H1 (cell line): ENCODE results near the gene SLTM. TPM values are rescaled to one million over a fixed set of nuclear protein-coding genes. Genes with fewer than 3 reads are reported as not detected.

Experiments used
- CTCF ChIA-PET: fragments of 300-600 bp; sonication (Branson Sonifier 250); formaldehyde crosslinking; loops from one replicate; lab custom pipeline; 2021; ENCODE audit not compliant: partially characterized antibody; lab: Charles Lee
- POLR2A ChIA-PET: fragments of 300-600 bp; sonication (Branson Sonifier 250); formaldehyde crosslinking; loops from one replicate; lab custom pipeline; 2021; ENCODE audit warnings: inconsistent platforms; ENCODE audit not compliant: partially characterized antibody; lab: Charles Lee
- DNase-seq, 2 experiments: peaks; one replicate each; pipeline versions ENCODE4 v3.0.0 to v3.0.0-alpha.2; 2010 to 2022; ENCODE audit warnings: low spot score in 2 of 2, low read depth in 1 of 2, mixed read lengths in 1 of 2
- FAIRE-seq: peaks from 2 replicates; lab custom pipeline; 2011; peaks lifted over from hg19 to GRCh38; lab: Jason Lieb, UNC
- H2AFZ ChIP-seq: 2 replicates; pipeline ENCODE4 v1.8.1; 2012; ENCODE audit warnings: low read length, inconsistent platforms
- H2AK5ac ChIP-seq: 2 replicates; pipeline ENCODE4 v1.6.1; 2013; ENCODE audit warnings: low read depth, low read length
- H2BK120ac ChIP-seq: replicated peaks from 2 replicates; pipeline ENCODE3; 2013; ENCODE audit warnings: low read depth, low read length, inconsistent platforms
- H2BK12ac ChIP-seq: 2 replicates; pipeline ENCODE4 v1.6.1; 2013; ENCODE audit warnings: low read depth, low read length
- H2BK15ac ChIP-seq: 2 replicates; pipeline ENCODE4 v1.6.1; 2013; ENCODE audit warnings: low read length
- H2BK20ac ChIP-seq: 2 replicates; pipeline ENCODE4 v1.6.1; 2013; ENCODE audit warnings: low read length
- H2BK5ac ChIP-seq: 2 replicates; pipeline ENCODE4 v1.6.1; 2013; ENCODE audit warnings: low read depth, low read length
- H3K14ac ChIP-seq: 2 replicates; pipeline ENCODE4 v1.6.1; 2013; ENCODE audit warnings: inconsistent platforms; ENCODE audit not compliant: insufficient read length
- H3K18ac ChIP-seq: 2 replicates; pipeline ENCODE4 v1.6.1; 2013; ENCODE audit warnings: low read length; ENCODE audit errors: extremely low read depth
- H3K23ac ChIP-seq: 2 replicates; pipeline ENCODE4 v1.6.1; 2013; ENCODE audit warnings: inconsistent platforms; ENCODE audit not compliant: insufficient read length
- H3K23me2 ChIP-seq: 2 replicates; pipeline ENCODE4 v1.6.1; 2013; ENCODE audit warnings: low read depth, low read length
- H3K27ac ChIP-seq: 2 replicates; pipeline ENCODE4 v1.6.1; 2011; ENCODE audit warnings: low read depth, low read length, inconsistent platforms
- H3K27me3 ChIP-seq, 4 experiments: replicated peaks in 1 of 4; 1 replicate in 1 of 4; 2 replicates in 3 of 4; pipeline versions ENCODE4 v1.6.1 to v1.8.1; 2011 to 2013; ENCODE audit warnings: low read length in 3 of 4, mild to moderate bottlenecking in 3 of 4, inconsistent platforms in 2 of 4, mixed read lengths in 2 of 4, moderate library complexity in 1 of 4; ENCODE audit not compliant: control insufficient read depth in 3 of 4, insufficient read depth in 3 of 4; ENCODE audit errors: extremely low read depth in 1 of 4
- H3K36me3 ChIP-seq, 4 experiments: 2 replicates each; pipeline versions ENCODE4 v1.6.1 to v1.8.1; 2011 to 2013; ENCODE audit warnings: mild to moderate bottlenecking in 4 of 4, low read length in 3 of 4, moderate library complexity in 2 of 4, control low read depth in 1 of 4, inconsistent platforms in 1 of 4; ENCODE audit not compliant: insufficient read depth in 4 of 4, control insufficient read depth in 2 of 4
- H3K4ac ChIP-seq: replicated peaks from 2 replicates; pipeline ENCODE3; 2013; ENCODE audit warnings: low read length, low read depth, mixed read lengths, inconsistent platforms; ENCODE audit not compliant: insufficient read length
- H3K4me1 ChIP-seq, 4 experiments: replicated peaks in 1 of 4; 1 replicate in 1 of 4; 2 replicates in 3 of 4; pipeline versions ENCODE4 v1.6.1 to v1.8.1; 2011 to 2013; ENCODE audit warnings: low read length in 3 of 4, inconsistent platforms in 2 of 4, mixed read lengths in 1 of 4; ENCODE audit not compliant: insufficient read depth in 4 of 4, control insufficient read depth in 3 of 4
- H3K4me2 ChIP-seq, 2 experiments: 2 replicates each; pipeline versions ENCODE4 v1.6.1 to v1.8.1; 2011 to 2013; ENCODE audit warnings: low read depth in 2 of 2, low read length in 2 of 2, control low read depth in 1 of 2, inconsistent platforms in 1 of 2, mild to moderate bottlenecking in 1 of 2; ENCODE audit not compliant: insufficient read depth in 1 of 2
- H3K4me3 ChIP-seq, 4 experiments: fragments of 200-600, 300-600 bp in 1 of 4; sonication (generic), shearing (Covaris generic), sonication (Bioruptor Twin) in 1 of 4; 2 replicates each; pipeline versions ENCODE4 v1.5.1 to v1.8.1; 2011 to 2016; ENCODE audit warnings: low read length in 4 of 4, low read depth in 3 of 4, control low read depth in 2 of 4, inconsistent platforms in 2 of 4, mild to moderate bottlenecking in 2 of 4, mixed read lengths in 1 of 4, moderate library complexity in 1 of 4; ENCODE audit not compliant: insufficient read depth in 2 of 4; ENCODE audit errors: extremely low read depth in 1 of 4
- H3K56ac ChIP-seq: replicated peaks from 2 replicates; pipeline ENCODE3; 2013; ENCODE audit warnings: low read depth, mild to moderate bottlenecking, mixed read lengths, low read length, inconsistent platforms; ENCODE audit not compliant: insufficient read length
- H3K79me1 ChIP-seq: 2 replicates; pipeline ENCODE4 v1.6.1; 2013; ENCODE audit warnings: low read depth, low read length, control low read depth
- H3K79me2 ChIP-seq, 2 experiments: 2 replicates each; pipeline versions ENCODE4 v1.6.1 to v1.8.1; 2012 to 2013; ENCODE audit warnings: low read length in 2 of 2, mild to moderate bottlenecking in 2 of 2, inconsistent platforms in 1 of 2; ENCODE audit not compliant: insufficient read depth in 2 of 2, control insufficient read depth in 1 of 2
- H3K9ac ChIP-seq, 4 experiments: replicated peaks in 1 of 4; 1 replicate in 1 of 4; 2 replicates in 3 of 4; pipeline versions ENCODE4 v1.6.1 to v1.8.1; 2011 to 2013; ENCODE audit warnings: low read depth in 3 of 4, low read length in 3 of 4, control low read depth in 2 of 4, mild to moderate bottlenecking in 2 of 4, moderate library complexity in 2 of 4, inconsistent platforms in 1 of 4; ENCODE audit errors: extremely low read depth in 1 of 4
- H3K9me3 ChIP-seq, 2 experiments: 2 replicates each; pipeline versions ENCODE4 v1.6.1 to v1.8.1; 2012 to 2013; ENCODE audit warnings: mild to moderate bottlenecking in 2 of 2, moderate library complexity in 2 of 2, control low read depth in 1 of 2, inconsistent platforms in 1 of 2, low read depth in 1 of 2, low read length in 1 of 2, mixed read lengths in 1 of 2; ENCODE audit not compliant: insufficient read depth in 2 of 2
- H4K20me1 ChIP-seq, 2 experiments: replicated peaks in 1 of 2; 2 replicates each; pipeline versions ENCODE3 to v1.8.1; 2011 to 2013; ENCODE audit warnings: inconsistent platforms in 2 of 2, low read length in 2 of 2, mild to moderate bottlenecking in 1 of 2; ENCODE audit not compliant: insufficient read depth in 2 of 2, control insufficient read depth in 1 of 2
- H4K5ac ChIP-seq: 2 replicates; pipeline ENCODE4 v1.6.1; 2013; ENCODE audit warnings: low read length, low read depth, mixed read lengths, inconsistent platforms; ENCODE audit not compliant: insufficient read length
- H4K8ac ChIP-seq: 2 replicates; pipeline ENCODE4 v1.8.0; 2013; ENCODE audit warnings: mild to moderate bottlenecking, moderate library complexity, low read length, inconsistent platforms; ENCODE audit not compliant: insufficient read depth; ENCODE audit errors: extremely low read depth
- H4K91ac ChIP-seq: replicated peaks from 2 replicates; pipeline ENCODE3; 2013; ENCODE audit warnings: low read length, mixed read lengths, inconsistent platforms; ENCODE audit not compliant: insufficient read length
- BACH1 ChIP-seq: IDR thresholded peaks from 2 replicates; pipeline ENCODE4 v1.6.1; 2012; ENCODE audit warnings: low read length, improper control_type of control experiment
- CBX5 ChIP-seq: fragments of 300-800, 300-1000 bp; sonication (generic); IDR thresholded peaks from 2 replicates; pipeline ENCODE4 v1.7.1; 2016; ENCODE audit warnings: antibody characterized with exemption, low read length, low read depth
- CEBPB ChIP-seq: IDR thresholded peaks from 2 replicates; pipeline ENCODE4 v1.6.1; 2012; ENCODE audit warnings: low read depth, low read length
- CHD2 ChIP-seq: IDR thresholded peaks from 2 replicates; pipeline ENCODE4 v1.6.1; 2012; ENCODE audit warnings: low read length, improper control_type of control experiment
- EGR1 ChIP-seq: IDR thresholded peaks from 2 replicates; pipeline ENCODE4 v1.6.1; 2011; ENCODE audit warnings: low read depth, low read length, borderline replicate concordance
- GABPA ChIP-seq: IDR thresholded peaks from 2 replicates; pipeline ENCODE4 v1.6.1; 2011; ENCODE audit warnings: mild to moderate bottlenecking, low read length, moderate library complexity, borderline replicate concordance; ENCODE audit not compliant: insufficient read depth
- HDAC2 ChIP-seq, 2 experiments: fragments of 300-600 bp in 1 of 2; sonication (generic) in 1 of 2; IDR thresholded peaks; 2 replicates each; pipeline ENCODE4 v1.6.1; 2011 to 2012; ENCODE audit warnings: low read depth in 2 of 2, low read length in 2 of 2, mild to moderate bottlenecking in 2 of 2, moderate library complexity in 2 of 2, borderline replicate concordance in 1 of 2, inconsistent platforms in 1 of 2
- JUND ChIP-seq: IDR thresholded peaks from 2 replicates; pipeline ENCODE4 v1.6.1; 2011; ENCODE audit warnings: mild to moderate bottlenecking, improper control_type of control experiment, low read length
- MAFK ChIP-seq: IDR thresholded peaks from 2 replicates; pipeline ENCODE4 v1.6.1; 2012; ENCODE audit warnings: low read depth, mild to moderate bottlenecking, improper control_type of control experiment, low read length
- NRF1 ChIP-seq: IDR thresholded peaks from 2 replicates; pipeline ENCODE4 v1.6.1; 2011; ENCODE audit warnings: mild to moderate bottlenecking, low read depth, low read length, improper control_type of control experiment
- RBBP5 ChIP-seq: IDR thresholded peaks from 2 replicates; pipeline ENCODE4 v1.7.1; 2012; ENCODE audit warnings: low read depth, mild to moderate bottlenecking, inconsistent platforms, low read length, moderate library complexity, borderline replicate concordance
- SUZ12 ChIP-seq: fragments of 200-600 bp; sonication (generic); IDR thresholded peaks from 2 replicates; pipeline ENCODE4 v1.6.1; 2012; ENCODE audit warnings: mild to moderate bottlenecking, inconsistent platforms, low read length, moderate library complexity, mixed read lengths
- TBP ChIP-seq: IDR thresholded peaks from 2 replicates; pipeline ENCODE4 v1.6.1; 2011; ENCODE audit warnings: low read depth, low read length, improper control_type of control experiment
- TCF12 ChIP-seq: IDR thresholded peaks from 2 replicates; pipeline ENCODE4 v1.6.1; 2011; ENCODE audit warnings: low read depth, mild to moderate bottlenecking, low read length
- polyA plus RNA-seq, 7 experiments: library from polyadenylated mRNA; depleted of rRNA in 3 of 7; stranded (reverse) in 5 of 7; unstranded in 2 of 7; fragments of >200 nt in 5 of 7; fragments of 200-250 nt in 2 of 7; gene quantifications; 1 replicate in 5 of 7; 2 replicates in 1 of 7; 4 replicates in 1 of 7; pipeline versions ENCODE4 v1.2.1 to v1.2.3, GENCODE V29; 2011 to 2013; ENCODE audit warnings: missing spikeins in 2 of 7, mixed read lengths in 2 of 7
- total RNA-seq: library from RNA; stranded (reverse); fragmentation: NEBNext Ultra II Directional; extraction: Animal tissue kit (Norgen Biotek cat#: 25700); gene quantifications from 2 replicates; pipeline ENCODE4 v1.2.1, GENCODE V29; 2021

The SLTM gene
- total and polyA plus RNA-seq, 2 of the 8 experiments (the other 6 are each of a cell fraction or from before 2014, with no cell fraction given): 30.8 to 149 TPM

- Histone ChIP-seq H3K23ac (no peak overlapping the region), H3K4me3 (no peak overlapping the region), H4K5ac (no peak overlapping the region), H4K91ac (no peak overlapping the region), H2BK5ac (no peak overlapping the region), H2BK15ac (no peak overlapping the region), H3K36me3 (no peaks in the 10 kb centered on the region)
- no peak for DNase-seq
- POLR2A ChIA-PET: interaction anchor here (1.2 kb wide), 1 partner anchor 21 kb away, joined by 4 read pairs; no protein-coding TSS in a partner anchor
- TF ChIP-seq SUZ12 (no peak), TCF12 (no peak), CHD2 (no peak), NRF1 (no peak), JUND (no peak), MAFK (peak; percentile 56), RBBP5 (no peak), CBX5 (no peak), HDAC2 (IDR thresholded peaks at IDR 0.05; ENCODE audit: borderline replicate concordance in 1 of 2, low read depth in 2 of 2, low read length in 2 of 2) (no peak), BACH1 (peak; percentile 75; the same call in 1 of the 2 replicates), CEBPB (no peak), TBP (no peak), EGR1 (no peak), GABPA (no peak)
- TF ChIP-seq, all 59 proteins: peak for 2
- H3K79me2 ChIP-seq: no peaks in the 10 kb centered on the region
- H3K4me2 ChIP-seq: no peak overlapping the region
- H3K9ac ChIP-seq: no peak overlapping the region
- H3K27ac ChIP-seq: no peak overlapping the region
- H3K14ac ChIP-seq: no peak overlapping the region
- H4K20me1 ChIP-seq: no peaks in the 10 kb centered on the region
- CTCF ChIA-PET: interaction anchor here (0.6 to 1.6 kb wide), 4 partner anchors 27 to 314 kb away, joined by 3 to 5 read pairs (median 3); no protein-coding TSS in a partner anchor
- H2AFZ ChIP-seq: peak overlapping the region; percentile 92; the same call in 1 of the 2 replicates
- H3K18ac ChIP-seq: no peak overlapping the region
- no peaks in the 10 kb centered on the region for H3K27me3 ChIP-seq
- H2BK12ac ChIP-seq: no peak overlapping the region
- no peak overlapping the region for H4K8ac ChIP-seq
- H3K56ac ChIP-seq: no peak overlapping the region
- H3K9me3 ChIP-seq: no peaks in the 10 kb centered on the region
- no peak overlapping the region for H3K4ac ChIP-seq
- no peak overlapping the region for H2AK5ac ChIP-seq
- peaks cover 0 to 4% (median 1%) of the 10 kb centered on the region in 4 experiments; a peak in 3 of 7 replicates for H3K4me1 ChIP-seq
- no peaks in the 10 kb centered on the region for H3K79me1 ChIP-seq
- FAIRE-seq: no peak
- H2BK120ac ChIP-seq: no peak overlapping the region
- H2BK20ac ChIP-seq: no peak overlapping the region
- no peaks in the 10 kb centered on the region for H3K23me2 ChIP-seq
These were observed 19.3 kb upstream of the SLTM start for GRCh38 chr15:58952751-58953150.
